HepG2 (cell line): ENCODE results near the gene C12orf60. TPM values are rescaled to one million over a fixed set of nuclear protein-coding genes. Genes with fewer than 3 reads are reported as not detected.

Source experiments
- ATAC-seq: fragments of 200-7000 bp; cut with Tn5 transposase; 3 replicates; pipeline ENCODE4 v1.9.1; 2020; ENCODE audit warnings: mild to moderate bottlenecking, moderate library complexity
- BruUV-seq: library from RNA; stranded (reverse); fragments of 400-500 nt; replicated peaks from 2 replicates; lab custom pipeline; 2021; lab: Mats Ljungman, UMichigan
- CTCF ChIA-PET: fragments of 300-600 bp; formaldehyde crosslinking; extraction: SDS; loops from one replicate; lab custom pipeline; 2021; ENCODE audit warnings: low total read pairs, inconsistent platforms, low intra/inter-chr PET ratio; lab: Yijun Ruan, JAX
- POLR2A ChIA-PET: fragments of 350-600 bp; sonication (Branson Sonifier 250); formaldehyde crosslinking; loops from one replicate; lab custom pipeline; 2020; ENCODE audit warnings: antibody characterized with exemption, inconsistent platforms; lab: Yijun Ruan, JAX
- DNase-seq: peaks from one replicate; pipeline ENCODE4 v3.0.0-alpha.2; 2015; ENCODE audit warnings: low spot score
- FAIRE-seq: peaks from 3 replicates; lab custom pipeline; 2011; peaks lifted over from hg19 to GRCh38; lab: Jason Lieb, UNC
- H2AFZ ChIP-seq: one replicate; pipeline ENCODE4 v1.6.1; 2011; ENCODE audit warnings: low read length, inconsistent platforms
- H3K27ac ChIP-seq: fragments of 300-600 bp; 3 replicates; pipeline ENCODE4 v1.8.0; 2011; ENCODE audit warnings: mixed run types, mild to moderate bottlenecking, mixed read lengths, low read length, inconsistent platforms; ENCODE audit not compliant: insufficient read depth; ENCODE audit errors: extremely low read length
- H3K27me3 ChIP-seq, 2 experiments: fragments of 200-600 bp in 1 of 2; 2 replicates in 1 of 2; 3 replicates in 1 of 2; pipeline versions ENCODE4 v1.6.0 to v1.8.0; 2011; ENCODE audit warnings: low read length in 2 of 2, mild to moderate bottlenecking in 2 of 2, moderate library complexity in 2 of 2, inconsistent platforms in 1 of 2; ENCODE audit not compliant: insufficient read depth in 2 of 2, control insufficient read depth in 1 of 2
- H3K36me3 ChIP-seq, 2 experiments: fragments of 200-600 bp in 1 of 2; replicated peaks in 1 of 2; 2 replicates in 1 of 2; 3 replicates in 1 of 2; pipeline versions ENCODE4 v1.5.1 to v1.8.0; 2011; ENCODE audit warnings: low read length in 2 of 2, inconsistent platforms in 1 of 2; ENCODE audit not compliant: insufficient read depth in 2 of 2, control insufficient read depth in 1 of 2
- H3K4me1 ChIP-seq: 2 replicates; pipeline ENCODE4 v1.5.1; 2012; ENCODE audit warnings: low read length, inconsistent platforms; ENCODE audit not compliant: insufficient read depth
- H3K4me2 ChIP-seq: 2 replicates; pipeline ENCODE4 v1.6.0; 2011; ENCODE audit warnings: low read depth, low read length, inconsistent platforms
- H3K4me3 ChIP-seq, 3 experiments: fragments of 200-600 bp in 1 of 3; sonication (generic), shearing (Covaris generic) in 1 of 3; replicated peaks in 1 of 3; 2 replicates each; pipeline ENCODE4 v1.5.1; 2011 to 2016; ENCODE audit warnings: low read length in 3 of 3, inconsistent platforms in 2 of 3, low read depth in 2 of 3, mild to moderate bottlenecking in 2 of 3, control low read depth in 1 of 3, mixed read lengths in 1 of 3; ENCODE audit not compliant: insufficient read depth in 1 of 3
- H3K79me2 ChIP-seq: one replicate; pipeline ENCODE4 v1.6.1; 2011; ENCODE audit warnings: low read length, inconsistent platforms; ENCODE audit not compliant: insufficient read depth
- H3K9ac ChIP-seq: 2 replicates; pipeline ENCODE4 v1.6.0; 2011; ENCODE audit warnings: mild to moderate bottlenecking, low read depth, low read length, inconsistent platforms; ENCODE audit not compliant: insufficient read depth
- H3K9me3 ChIP-seq: 2 replicates; pipeline ENCODE4 v1.5.1; 2012; ENCODE audit warnings: mild to moderate bottlenecking, low read length
- H4K20me1 ChIP-seq: 2 replicates; pipeline ENCODE4 v1.6.0; 2011; ENCODE audit warnings: inconsistent platforms, mild to moderate bottlenecking, low read length, moderate library complexity; ENCODE audit not compliant: insufficient read depth
- ELF1 ChIP-seq: sonication (generic); formaldehyde crosslinking; IDR thresholded peaks from 2 replicates; pipeline ENCODE4 v1.4.0; 2020; ENCODE audit warnings: missing genetic modification reagents
- FOXA3 ChIP-seq: IDR thresholded peaks from 2 replicates; pipeline ENCODE4 v1.6.1; 2016; ENCODE audit warnings: missing genetic modification reagents, missing compliant biosample characterization
- NFIC ChIP-seq: IDR thresholded peaks from 2 replicates; pipeline ENCODE4 v1.6.1; 2012; ENCODE audit warnings: mild to moderate bottlenecking, low read length, inconsistent platforms
- SKI ChIP-seq: fragments of 450-650 bp; IDR thresholded peaks from one replicate; pipeline ENCODE4 v1.6.1; 2018; ENCODE audit warnings: mild to moderate bottlenecking; ENCODE audit not compliant: partially characterized antibody
- TEAD3 ChIP-seq: optimal IDR thresholded peaks from 2 replicates; pipeline ENCODE3; 2016; ENCODE audit warnings: borderline replicate concordance
- XRCC5 ChIP-seq: fragments of 200-400 bp; formaldehyde crosslinking; optimal IDR thresholded peaks from 2 replicates; pipeline ENCODE3; 2017; ENCODE audit warnings: mild to moderate bottlenecking, low read length
- ZFAT ChIP-seq: sonication (generic); formaldehyde crosslinking; conservative IDR thresholded peaks from 2 replicates; pipeline ENCODE4 v1.8.1; 2023; ENCODE audit warnings: missing genetic modification reagents, inconsistent platforms
- ZNF256 ChIP-seq: sonication (generic); formaldehyde crosslinking; conservative IDR thresholded peaks from 2 replicates; pipeline ENCODE4 v1.4.0; 2020; ENCODE audit warnings: missing genetic modification reagents
- ZNF850 ChIP-seq: sonication (generic); formaldehyde crosslinking; conservative IDR thresholded peaks from 2 replicates; pipeline ENCODE4 v1.9.0; 2021; ENCODE audit warnings: mild to moderate bottlenecking, missing genetic modification reagents
- WGBS: methylation state at CpG from one replicate; pipeline ENCODE4 v1.1.6; 2017; ENCODE audit warnings: low lambda C conversion rate; 5-methylcytosine and 5-hydroxymethylcytosine counted together
- in situ Hi-C: cut with HindIII; loops from 2 replicates; pipeline ENCODE4 v1.10.0; 2017; ENCODE audit warnings: low pct_unique_long_range_greater_than_20kb; ENCODE audit not compliant: extremely low pct_ligation_motif_present
- intact Hi-C: fragments of 100-400 bp; cut with micrococcal nuclease; formaldehyde crosslinking; loops from one replicate; pipeline ENCODE4 v1.10.0; 2022; ENCODE audit not compliant: unreplicated experiment
- polyA plus RNA-seq, 8 experiments: library from polyadenylated mRNA; depleted of rRNA in 3 of 8; stranded (reverse) in 7 of 8; unstranded in 1 of 8; fragments of >200 nt; fragmentation: Illumina TruSeq in 4 of 8; extraction: Trizol in 4 of 8; gene quantifications; 2 replicates each; pipeline versions ENCODE4 v1.2.1 to v1.2.3, GENCODE V29; 2011 to 2016; ENCODE audit warnings: low read depth in 4 of 8, missing spikeins in 1 of 8, mixed read lengths in 1 of 8; ENCODE audit not compliant: insufficient read depth in 1 of 8
- total RNA-seq, 5 experiments: library from RNA; depleted of rRNA; stranded (reverse); fragments of >200 nt; fragmentation: Illumina TruSeq; extraction: Trizol; gene quantifications; 2 replicates each; pipeline ENCODE4 v1.2.3, GENCODE V29; 2016; ENCODE audit warnings: low read depth in 1 of 5
- TF ChIP-seq, protein P1 (sequence below): sonication (generic); formaldehyde crosslinking; IDR thresholded peaks from 2 replicates; pipeline ENCODE4 v1.5.0; 2020; ENCODE audit warnings: mild to moderate bottlenecking, missing genetic modification reagents, borderline replicate concordance
- TF ChIP-seq, protein P2 (sequence below): sonication (generic); formaldehyde crosslinking; IDR thresholded peaks from 2 replicates; pipeline ENCODE4 v1.5.1; 2020; ENCODE audit warnings: missing genetic modification reagents, mild to moderate bottlenecking, borderline replicate concordance

The C12orf60 gene
- total and polyA plus RNA-seq, 2 of the 13 experiments (the other 11 are each of a cell fraction or from before 2014, with no cell fraction given), result 0.55 to 1.4 TPM

DNA sequence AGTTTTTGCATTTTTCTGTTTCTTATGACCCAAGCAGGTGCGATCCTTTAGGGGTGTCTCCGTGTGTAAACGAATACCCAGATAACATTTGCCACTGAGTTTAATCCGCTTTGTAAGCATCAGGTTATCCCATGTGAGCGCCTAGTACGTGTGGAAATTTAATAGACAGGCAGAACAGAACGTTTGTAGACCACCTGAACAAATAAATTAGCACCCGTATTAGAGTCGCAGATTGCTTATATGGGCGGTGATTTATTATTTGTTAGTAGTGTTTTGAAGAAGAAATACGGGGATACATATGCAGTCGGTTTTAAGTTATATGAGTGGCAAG, 325 bp downstream of the C12orf60 start (continued):
- TF ChIP-seq ELF1 (CRISPR knock-in tag), result no peak
- 0 out of 2 replicates have a peak, but pooled peaks have one; percentile 16 for TF ChIP-seq ZFAT (CRISPR knock-in tag)

DNA sequence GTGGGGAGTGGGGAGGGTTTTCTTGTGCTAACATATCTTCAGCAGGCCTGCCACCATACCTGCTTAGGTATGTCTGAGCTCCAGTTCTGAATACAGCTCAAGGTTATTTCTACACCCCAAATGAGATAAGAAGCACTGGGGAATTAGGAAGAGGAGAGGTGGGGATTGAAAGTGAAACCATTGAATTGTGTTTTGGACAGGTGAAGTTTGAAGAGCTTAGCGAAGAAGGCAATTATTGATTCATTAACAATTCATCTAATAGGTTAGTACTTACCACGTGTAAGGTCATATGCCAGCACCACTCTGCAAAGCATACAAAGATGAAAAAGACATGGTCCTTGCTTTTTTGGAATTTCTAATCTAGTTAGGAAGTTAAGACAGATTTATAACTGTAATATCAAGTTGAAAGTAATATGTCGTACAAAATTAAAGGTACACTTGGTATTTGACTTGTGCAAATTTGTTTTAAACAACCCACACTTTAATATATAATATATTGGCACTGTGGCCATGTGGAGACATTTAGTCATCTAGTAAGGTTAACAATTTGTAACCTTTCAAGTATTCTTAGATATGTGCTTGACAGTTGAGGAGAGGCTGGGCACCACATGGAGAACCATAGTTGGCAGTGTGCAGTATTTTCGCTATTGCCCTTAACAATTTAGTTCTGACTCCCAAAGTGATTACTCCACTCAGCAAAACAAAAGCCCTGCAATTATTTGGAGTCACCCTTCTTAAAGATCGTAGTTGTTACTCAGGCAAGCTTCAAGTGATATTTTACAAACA, 6.9 kb downstream of the C12orf60 start:
- no peaks in the 10 kb centered on the region for H3K9me3 ChIP-seq
- H3K27ac ChIP-seq, result no peak overlapping the region
- H3K36me3 ChIP-seq, result no peaks in the 10 kb centered on the region
- no peak for DNase-seq
- no TSS peak for BruUV-seq
- no peaks in the 10 kb centered on the region for H4K20me1 ChIP-seq
- in situ Hi-C loops, result loop anchor here (5.0 kb wide), 1 partner anchor 187 kb away; no protein-coding TSS in a partner anchor
- ChIA-PET POLR2A (interaction anchor here (0.6 kb wide), 1 partner anchor 39 kb away, joined by 3 read pairs; a partner anchor contains a TSS), CTCF (interaction anchor here (1.5 to 2.1 kb wide), 3 partner anchors 35 to 411 kb away, joined by 6 to 23 read pairs (median 7); partner anchors contain the start of gene RERG)
- no peak for ATAC-seq
- H3K4me1 ChIP-seq, result peaks cover 13% of the 10 kb centered on the region
- FAIRE-seq, result no peak
- no peaks in the 10 kb centered on the region for H3K79me2 ChIP-seq
- no peak for TF ChIP-seq SKI
- TF ChIP-seq TEAD3 (CRISPR knock-in tag), result no peak
- TF ChIP-seq FOXA3 (CRISPR knock-in tag), result no peak
- no peak for TF ChIP-seq XRCC5
- TF ChIP-seq ZNF256 (CRISPR knock-in tag), result no peak
- TF ChIP-seq, protein P1, sequence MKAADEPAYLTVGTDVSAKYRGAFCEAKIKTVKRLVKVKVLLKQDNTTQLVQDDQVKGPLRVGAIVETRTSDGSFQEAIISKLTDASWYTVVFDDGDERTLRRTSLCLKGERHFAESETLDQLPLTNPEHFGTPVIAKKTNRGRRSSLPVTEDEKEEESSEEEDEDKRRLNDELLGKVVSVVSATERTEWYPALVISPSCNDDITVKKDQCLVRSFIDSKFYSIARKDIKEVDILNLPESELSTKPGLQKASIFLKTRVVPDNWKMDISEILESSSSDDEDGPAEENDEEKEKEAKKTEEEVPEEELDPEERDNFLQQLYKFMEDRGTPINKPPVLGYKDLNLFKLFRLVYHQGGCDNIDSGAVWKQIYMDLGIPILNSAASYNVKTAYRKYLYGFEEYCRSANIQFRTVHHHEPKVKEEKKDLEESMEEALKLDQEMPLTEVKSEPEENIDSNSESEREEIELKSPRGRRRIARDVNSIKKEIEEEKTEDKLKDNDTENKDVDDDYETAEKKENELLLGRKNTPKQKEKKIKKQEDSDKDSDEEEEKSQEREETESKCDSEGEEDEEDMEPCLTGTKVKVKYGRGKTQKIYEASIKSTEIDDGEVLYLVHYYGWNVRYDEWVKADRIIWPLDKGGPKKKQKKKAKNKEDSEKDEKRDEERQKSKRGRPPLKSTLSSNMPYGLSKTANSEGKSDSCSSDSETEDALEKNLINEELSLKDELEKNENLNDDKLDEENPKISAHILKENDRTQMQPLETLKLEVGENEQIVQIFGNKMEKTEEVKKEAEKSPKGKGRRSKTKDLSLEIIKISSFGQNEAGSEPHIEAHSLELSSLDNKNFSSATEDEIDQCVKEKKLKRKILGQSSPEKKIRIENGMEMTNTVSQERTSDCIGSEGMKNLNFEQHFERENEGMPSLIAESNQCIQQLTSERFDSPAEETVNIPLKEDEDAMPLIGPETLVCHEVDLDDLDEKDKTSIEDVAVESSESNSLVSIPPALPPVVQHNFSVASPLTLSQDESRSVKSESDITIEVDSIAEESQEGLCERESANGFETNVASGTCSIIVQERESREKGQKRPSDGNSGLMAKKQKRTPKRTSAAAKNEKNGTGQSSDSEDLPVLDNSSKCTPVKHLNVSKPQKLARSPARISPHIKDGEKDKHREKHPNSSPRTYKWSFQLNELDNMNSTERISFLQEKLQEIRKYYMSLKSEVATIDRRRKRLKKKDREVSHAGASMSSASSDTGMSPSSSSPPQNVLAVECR, result no peak
- TF ChIP-seq, protein P2, sequence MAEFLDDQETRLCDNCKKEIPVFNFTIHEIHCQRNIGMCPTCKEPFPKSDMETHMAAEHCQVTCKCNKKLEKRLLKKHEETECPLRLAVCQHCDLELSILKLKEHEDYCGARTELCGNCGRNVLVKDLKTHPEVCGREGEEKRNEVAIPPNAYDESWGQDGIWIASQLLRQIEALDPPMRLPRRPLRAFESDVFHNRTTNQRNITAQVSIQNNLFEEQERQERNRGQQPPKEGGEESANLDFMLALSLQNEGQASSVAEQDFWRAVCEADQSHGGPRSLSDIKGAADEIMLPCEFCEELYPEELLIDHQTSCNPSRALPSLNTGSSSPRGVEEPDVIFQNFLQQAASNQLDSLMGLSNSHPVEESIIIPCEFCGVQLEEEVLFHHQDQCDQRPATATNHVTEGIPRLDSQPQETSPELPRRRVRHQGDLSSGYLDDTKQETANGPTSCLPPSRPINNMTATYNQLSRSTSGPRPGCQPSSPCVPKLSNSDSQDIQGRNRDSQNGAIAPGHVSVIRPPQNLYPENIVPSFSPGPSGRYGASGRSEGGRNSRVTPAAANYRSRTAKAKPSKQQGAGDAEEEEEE (CRISPR knock-in tag), result no peak
- no peak for TF ChIP-seq NFIC
- no peak for TF ChIP-seq ZNF850 (CRISPR knock-in tag)
- no peak overlapping the region for H3K9ac ChIP-seq
- intact Hi-C loops, result loop anchor here (5.0 kb wide), 1 partner anchor 88 kb away; no protein-coding TSS in a partner anchor
- no peaks in the 10 kb centered on the region for H3K27me3 ChIP-seq
- H3K4me3 ChIP-seq, result no peak overlapping the region
- no peak overlapping the region for H2AFZ ChIP-seq
- H3K4me2 ChIP-seq, result no peak overlapping the region
- WGBS, result 86% methylated on average over 5 of the region's 5 CpGs
